Neural progenitor cell (in vitro differentiated cells): ENCODE measurements around the gene MPPE1. TPM values are rescaled to one million over a fixed set of nuclear protein-coding genes. Genes with fewer than 3 reads are reported as not detected.

Experiments
- DNase-seq: peaks from one replicate; pipeline ENCODE4 v3.0.0-alpha.2; 2016; ENCODE audit warnings: low spot score
- H2AFZ ChIP-seq: fragments of 200-600 bp; sonication (generic); replicated peaks from 2 replicates; pipeline ENCODE4 v1.6.1; 2016; ENCODE audit warnings: antibody characterized with exemption
- H3F3A ChIP-seq: fragments of 200-600 bp; sonication (generic); 2 replicates; pipeline ENCODE4 v1.6.1; 2016; ENCODE audit warnings: antibody characterized with exemption, low read depth
- H3K27ac ChIP-seq: fragments of 200-600 bp; sonication (generic); 2 replicates; pipeline ENCODE4 v1.5.1; 2016; ENCODE audit warnings: mild to moderate bottlenecking
- H3K27me3 ChIP-seq: fragments of 200-600 bp; sonication (generic); 2 replicates; pipeline ENCODE4 v1.6.1; 2016; ENCODE audit warnings: mild to moderate bottlenecking, moderate library complexity
- H3K36me3 ChIP-seq: fragments of 200-600 bp; sonication (generic); 2 replicates; pipeline ENCODE4 v1.5.1; 2016
- H3K4me1 ChIP-seq: fragments of 200-600 bp; sonication (generic); 2 replicates; pipeline ENCODE4 v1.6.1; 2016; ENCODE audit warnings: mixed run types
- H3K4me2 ChIP-seq: fragments of 200-600 bp; sonication (generic); 2 replicates; pipeline ENCODE4 v1.6.1; 2016
- H3K4me3 ChIP-seq: fragments of 200-600 bp; sonication (generic); 2 replicates; pipeline ENCODE4 v1.5.1; 2016
- H3K79me2 ChIP-seq: fragments of 200-600 bp; sonication (generic); 2 replicates; pipeline ENCODE4 v1.6.1; 2016; ENCODE audit warnings: low read depth
- H3K9ac ChIP-seq: fragments of 200-600 bp; sonication (generic); 2 replicates; pipeline ENCODE4 v1.6.1; 2016
- H3K9me3 ChIP-seq: fragments of 200-600 bp; sonication (generic); 2 replicates; pipeline ENCODE4 v1.5.1; 2016; ENCODE audit warnings: low read depth
- H4K20me1 ChIP-seq: fragments of 200-600 bp; sonication (generic); 2 replicates; pipeline ENCODE4 v1.6.1; 2016; ENCODE audit warnings: low read depth
- H3K27ac Mint-ChIP-seq: 3 replicates; pipeline ENCODE4 v1.8.0; 2021; ENCODE audit warnings: mixed read lengths
- H3K27me3 Mint-ChIP-seq: 2 replicates; pipeline ENCODE4 v1.8.0; 2022; ENCODE audit warnings: low read depth, mild to moderate bottlenecking, inconsistent platforms, moderate library complexity, mixed read lengths; ENCODE audit not compliant: insufficient read depth
- H3K36me3 Mint-ChIP-seq: 3 replicates; pipeline ENCODE4 v1.8.0; 2021; ENCODE audit warnings: mixed read lengths
- H3K4me1 Mint-ChIP-seq: 3 replicates; pipeline ENCODE4 v1.8.0; 2021; ENCODE audit warnings: mixed read lengths
- H3K4me3 Mint-ChIP-seq: 3 replicates; pipeline ENCODE4 v1.8.0; 2021; ENCODE audit warnings: mild to moderate bottlenecking, moderate library complexity, mixed read lengths
- H3K9me3 Mint-ChIP-seq: 3 replicates; pipeline ENCODE4 v1.8.0; 2020; ENCODE audit warnings: mixed read lengths
- EZH2 ChIP-seq: fragments of 200-600 bp; sonication (generic); IDR thresholded peaks from 2 replicates; pipeline ENCODE4 v1.6.1; 2017; ENCODE audit warnings: antibody characterized with exemption, mild to moderate bottlenecking, moderate library complexity
- EZH2phosphoT487 ChIP-seq: fragments of 200-600 bp; sonication (generic); IDR thresholded peaks from 2 replicates; pipeline ENCODE4 v1.6.1; 2017; ENCODE audit warnings: antibody characterized with exemption
- total RNA-seq: library from RNA; depleted of rRNA; stranded (reverse); fragments of >200 nt; gene quantifications from 2 replicates; pipeline ENCODE4 v1.2.3, GENCODE V29; 2015; ENCODE audit warnings: low replicate concordance
- TF ChIP-seq, protein P1 (sequence below): fragments of 200-600 bp; sonication (generic); IDR thresholded peaks from 2 replicates; pipeline ENCODE4 v1.5.1; 2017; ENCODE audit warnings: antibody characterized with exemption, mild to moderate bottlenecking

MPPE1 gene
- total RNA-seq, 1 donor from 2014 or later: 17.3 TPM

DNA sequence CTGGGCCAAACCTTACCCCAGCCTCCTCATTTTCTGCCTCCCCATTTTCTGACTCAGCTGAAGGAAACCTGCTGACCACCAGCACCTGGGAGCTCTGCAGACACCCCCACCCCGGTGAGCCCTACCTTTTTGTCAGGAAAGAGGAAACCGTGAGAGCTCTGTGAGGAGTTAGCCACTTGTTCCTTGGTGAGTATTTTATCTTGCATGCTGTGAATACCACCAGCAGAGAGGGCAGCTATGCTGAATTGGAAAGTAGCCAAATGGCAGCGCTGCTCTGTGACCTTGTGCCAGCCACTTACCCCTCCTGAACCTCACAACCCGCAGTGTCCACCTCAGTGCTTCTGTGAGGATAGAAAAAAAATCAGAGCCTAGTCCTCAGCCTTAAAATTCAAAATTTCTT, 2.5 kb downstream of the MPPE1 start:
- Histone ChIP-seq H3K4me1 (peaks cover 4% of the 10 kb centered on the region), H3K4me3 (no peak overlapping the region), H3K9me3 (no peaks in the 10 kb centered on the region), H4K20me1 (no peaks in the 10 kb centered on the region), H3K4me2 (no peak overlapping the region), H3K79me2 (no peaks in the 10 kb centered on the region), H2AFZ (no peak overlapping the region), H3K9ac (no peak overlapping the region), H3K27me3 (peaks cover 11% of the 10 kb centered on the region), H3F3A (peaks cover 19% of the 10 kb centered on the region), H3K27ac (no peak overlapping the region), H3K36me3 (no peaks in the 10 kb centered on the region)
- Mint-ChIP-seq H3K27me3 (peaks cover 3% of the 10 kb centered on the region), H3K4me3 (no peak overlapping the region), H3K36me3 (no peaks in the 10 kb centered on the region), H3K9me3 (no peaks in the 10 kb centered on the region), H3K27ac (no peak overlapping the region), H3K4me1 (peaks cover 17% of the 10 kb centered on the region)
- no peak for DNase-seq
- no peak for TF ChIP-seq EZH2phosphoT487
- TF ChIP-seq, protein P1, sequence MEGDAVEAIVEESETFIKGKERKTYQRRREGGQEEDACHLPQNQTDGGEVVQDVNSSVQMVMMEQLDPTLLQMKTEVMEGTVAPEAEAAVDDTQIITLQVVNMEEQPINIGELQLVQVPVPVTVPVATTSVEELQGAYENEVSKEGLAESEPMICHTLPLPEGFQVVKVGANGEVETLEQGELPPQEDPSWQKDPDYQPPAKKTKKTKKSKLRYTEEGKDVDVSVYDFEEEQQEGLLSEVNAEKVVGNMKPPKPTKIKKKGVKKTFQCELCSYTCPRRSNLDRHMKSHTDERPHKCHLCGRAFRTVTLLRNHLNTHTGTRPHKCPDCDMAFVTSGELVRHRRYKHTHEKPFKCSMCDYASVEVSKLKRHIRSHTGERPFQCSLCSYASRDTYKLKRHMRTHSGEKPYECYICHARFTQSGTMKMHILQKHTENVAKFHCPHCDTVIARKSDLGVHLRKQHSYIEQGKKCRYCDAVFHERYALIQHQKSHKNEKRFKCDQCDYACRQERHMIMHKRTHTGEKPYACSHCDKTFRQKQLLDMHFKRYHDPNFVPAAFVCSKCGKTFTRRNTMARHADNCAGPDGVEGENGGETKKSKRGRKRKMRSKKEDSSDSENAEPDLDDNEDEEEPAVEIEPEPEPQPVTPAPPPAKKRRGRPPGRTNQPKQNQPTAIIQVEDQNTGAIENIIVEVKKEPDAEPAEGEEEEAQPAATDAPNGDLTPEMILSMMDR: no peak
- no peak for TF ChIP-seq EZH2

DNA sequence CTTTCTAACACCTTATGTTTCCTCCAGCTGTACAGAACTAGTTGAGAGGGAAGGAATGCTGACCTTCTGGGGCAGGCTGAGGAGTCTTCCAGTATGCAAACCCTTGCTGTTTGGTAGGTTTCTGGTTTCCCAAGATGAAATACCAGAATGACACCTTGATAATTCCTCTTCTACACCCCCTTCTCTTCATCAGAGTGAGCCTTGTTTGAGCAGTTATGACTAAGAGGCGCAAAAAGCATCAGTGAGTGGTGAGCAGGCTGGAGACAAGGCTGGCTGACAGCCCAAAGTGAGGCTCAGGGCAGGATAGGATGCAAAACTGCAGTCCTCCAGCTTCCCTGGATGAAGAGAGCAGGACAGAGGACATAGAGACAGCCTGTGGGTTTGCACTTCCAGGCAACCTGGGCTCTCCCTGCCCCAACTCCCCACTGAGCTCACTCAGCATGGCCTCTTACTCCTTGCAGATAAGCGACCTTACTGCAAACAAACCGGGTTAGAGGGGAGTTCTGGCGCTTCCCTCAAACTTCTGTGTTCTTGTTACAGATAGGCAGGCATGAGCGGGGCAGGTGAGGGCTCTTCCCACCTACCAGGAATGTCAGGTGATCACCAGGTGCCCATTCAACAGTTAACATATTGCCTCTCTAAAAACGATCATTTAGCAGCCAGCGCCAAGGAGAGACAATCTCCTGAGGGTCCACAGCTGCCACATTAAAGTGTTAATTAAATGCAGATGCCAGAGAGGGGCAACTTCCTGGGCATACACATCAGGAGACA, 5.4 kb downstream of the MPPE1 start:
- Histone ChIP-seq H2AFZ (no peak overlapping the region), H4K20me1 (no peaks in the 10 kb centered on the region), H3F3A (no peaks in the 10 kb centered on the region), H3K27me3 (no peaks in the 10 kb centered on the region), H3K4me3 (no peak overlapping the region), H3K9me3 (no peaks in the 10 kb centered on the region), H3K4me2 (no peak overlapping the region), H3K4me1 (no peaks in the 10 kb centered on the region), H3K79me2 (no peaks in the 10 kb centered on the region), H3K9ac (no peak overlapping the region), H3K27ac (no peak overlapping the region), H3K36me3 (no peaks in the 10 kb centered on the region)
- Mint-ChIP-seq H3K9me3 (no peaks in the 10 kb centered on the region), H3K27ac (no peak overlapping the region), H3K4me3 (no peak overlapping the region), H3K36me3 (peaks cover 5% of the 10 kb centered on the region), H3K27me3 (peaks cover 3% of the 10 kb centered on the region), H3K4me1 (peaks cover 7% of the 10 kb centered on the region)
- no peak for TF ChIP-seq EZH2
- no peak for TF ChIP-seq EZH2phosphoT487
- TF ChIP-seq, protein P1: no peak
- DNase-seq: no peak

DNA sequence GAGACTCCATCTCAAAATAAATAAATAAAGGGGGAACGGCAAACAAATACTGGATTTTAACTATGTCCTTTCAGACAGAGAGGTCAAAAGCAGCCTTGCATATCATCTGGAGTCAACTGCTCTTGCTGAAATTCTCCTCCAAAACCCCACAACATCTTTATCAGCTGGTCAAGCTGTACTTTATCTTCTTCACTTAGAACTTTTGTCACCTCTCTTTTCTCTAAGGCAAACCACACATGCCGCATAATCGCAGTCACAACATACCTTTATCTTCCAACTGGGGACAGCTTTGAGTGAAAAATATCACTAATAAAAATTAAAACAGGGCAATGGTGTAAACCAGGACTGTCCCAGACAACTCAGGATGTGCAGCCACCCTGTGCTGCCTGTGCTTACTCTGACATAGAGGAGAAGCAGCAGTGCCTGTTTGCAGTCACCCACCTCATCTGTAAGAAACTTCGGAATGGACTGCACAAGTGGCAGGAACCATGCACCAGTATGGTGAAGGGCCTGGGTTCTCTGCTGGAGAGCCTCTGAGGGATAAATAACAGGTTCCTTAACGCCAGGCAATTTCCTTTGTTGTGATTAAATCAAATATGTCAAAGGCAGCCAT, 6.2 kb downstream of the MPPE1 start:
- no peaks in the 10 kb centered on the region for H3K9me3 Mint-ChIP-seq
- H2AFZ ChIP-seq: no peak overlapping the region
- no peaks in the 10 kb centered on the region for H3F3A ChIP-seq
- no peak overlapping the region for H3K4me3 ChIP-seq
- H3K9ac ChIP-seq: no peak overlapping the region
- no peak overlapping the region for H3K27ac ChIP-seq
- H3K27me3 Mint-ChIP-seq: peaks cover 3% of the 10 kb centered on the region
- TF ChIP-seq, protein P1: no peak
- TF ChIP-seq EZH2phosphoT487 (no peak), EZH2 (no peak)
- no peaks in the 10 kb centered on the region for H3K79me2 ChIP-seq
- H3K4me1 ChIP-seq: no peaks in the 10 kb centered on the region
- DNase-seq: no peak
- H3K4me2 ChIP-seq: no peak overlapping the region
- H4K20me1 ChIP-seq: no peaks in the 10 kb centered on the region
- peaks cover under 1% of the 10 kb centered on the region for H3K4me1 Mint-ChIP-seq
- no peaks in the 10 kb centered on the region for H3K36me3 ChIP-seq
- no peak overlapping the region for H3K4me3 Mint-ChIP-seq
- peaks cover 5% of the 10 kb centered on the region for H3K36me3 Mint-ChIP-seq
- no peaks in the 10 kb centered on the region for H3K9me3 ChIP-seq
- H3K27me3 ChIP-seq: no peaks in the 10 kb centered on the region
- no peak overlapping the region for H3K27ac Mint-ChIP-seq
